ENCODE data around the gene MTX3. TPM values are rescaled to one million over a fixed set of nuclear protein-coding genes. Genes with fewer than 3 reads are reported as not detected.

Gene MTX3
- total RNA-seq, 1 experiment from 2014 or later: 8.4 TPM

GRCh38 chr5:79954620-79955019 is 36.4 kb downstream of the MTX3 start:
- H3K4me3 ChIP-seq (ENCODE audit: low read depth, low read length): no peak overlapping the region
- BruUV-seq (replicated peaks): no TSS peak
- intact Hi-C loops (cut with micrococcal nuclease; ENCODE audit: unreplicated experiment): no loop called here
- H3K27ac Mint-ChIP-seq (ENCODE audit: unreplicated experiment): no peak overlapping the region
- H3K27me3 ChIP-seq (replicated peaks; ENCODE audit: control insufficient read depth, insufficient read depth, low read length): no peaks in the 10 kb centered on the region
- H3K4me1 Mint-ChIP-seq (ENCODE audit: low read depth, unreplicated experiment): no peaks in the 10 kb centered on the region
- no peaks in the 10 kb centered on the region for H3K9me3 ChIP-seq
- no peaks in the 10 kb centered on the region for H3K36me3 Mint-ChIP-seq (ENCODE audit: insufficient read depth, unreplicated experiment)
- no peaks in the 10 kb centered on the region for H3K4me1 ChIP-seq
- no peak for TF ChIP-seq CTCF (IDR thresholded peaks at IDR 0.05; ENCODE audit: insufficient read depth in 1 of 2, low read depth in 1 of 2, low read length in 1 of 2, severe bottlenecking in 1 of 2, unreplicated experiment in 1 of 2)
- H3K4me3 Mint-ChIP-seq (ENCODE audit: unreplicated experiment): no peak overlapping the region
- no peaks in the 10 kb centered on the region for H3K36me3 ChIP-seq (ENCODE audit: control insufficient read depth, insufficient read depth, low read length)
- POLR2A ChIA-PET: no interaction called here
- H3K27me3 Mint-ChIP-seq (ENCODE audit: insufficient read depth, unreplicated experiment): no peaks in the 10 kb centered on the region
- H3K9me3 Mint-ChIP-seq (ENCODE audit: unreplicated experiment): peaks cover 11% of the 10 kb centered on the region
- CTCF ChIA-PET: no interaction called here
- no peak for DNase-seq

GRCh38 chr5:79947567-79947966 is 43.5 kb downstream of the MTX3 start:
- CTCF ChIA-PET: interaction anchor here (0.5 kb wide), 1 partner anchor 1021 kb away, joined by 3 read pairs; no protein-coding TSS in a partner anchor

GRCh38 chr5:79938468-79938867 is 52.6 kb downstream of the MTX3 start:
- Mint-ChIP-seq H3K9me3 (ENCODE audit: unreplicated experiment) (no peaks in the 10 kb centered on the region), H3K27me3 (ENCODE audit: insufficient read depth, unreplicated experiment) (no peaks in the 10 kb centered on the region), H3K4me1 (ENCODE audit: low read depth, unreplicated experiment) (no peaks in the 10 kb centered on the region), H3K27ac (ENCODE audit: unreplicated experiment) (no peak overlapping the region), H3K36me3 (ENCODE audit: insufficient read depth, unreplicated experiment) (no peaks in the 10 kb centered on the region), H3K4me3 (ENCODE audit: unreplicated experiment) (no peak overlapping the region)
- no peaks in the 10 kb centered on the region for H3K36me3 ChIP-seq (ENCODE audit: control insufficient read depth, insufficient read depth, low read length)
- no peaks in the 10 kb centered on the region for H3K27me3 ChIP-seq (replicated peaks; ENCODE audit: control insufficient read depth, insufficient read depth, low read length)
- H3K4me3 ChIP-seq (ENCODE audit: low read depth, low read length): no peak overlapping the region
- no TSS peak for BruUV-seq (replicated peaks)
- POLR2A ChIA-PET: no interaction called here
- CTCF ChIA-PET: no interaction called here
- H3K4me1 ChIP-seq: peaks cover 7% of the 10 kb centered on the region
- intact Hi-C loops (cut with micrococcal nuclease; ENCODE audit: unreplicated experiment): no loop called here
- DNase-seq: no peak
- H3K9me3 ChIP-seq: peaks cover 7% of the 10 kb centered on the region
- TF ChIP-seq CTCF (IDR thresholded peaks at IDR 0.05; ENCODE audit: insufficient read depth in 1 of 2, low read depth in 1 of 2, low read length in 1 of 2, severe bottlenecking in 1 of 2, unreplicated experiment in 1 of 2): no peak

More at GRCh38 chr5:79947567-79947966, 43.5 kb downstream of the MTX3 start:
- no peak for DNase-seq
- H3K27me3 ChIP-seq (replicated peaks; ENCODE audit: control insufficient read depth, insufficient read depth, low read length): no peaks in the 10 kb centered on the region
- no TSS peak for BruUV-seq (replicated peaks)
- Mint-ChIP-seq H3K4me3 (ENCODE audit: unreplicated experiment) (no peak overlapping the region), H3K9me3 (ENCODE audit: unreplicated experiment) (peaks cover 7% of the 10 kb centered on the region), H3K27ac (ENCODE audit: unreplicated experiment) (no peak overlapping the region), H3K27me3 (ENCODE audit: insufficient read depth, unreplicated experiment) (no peaks in the 10 kb centered on the region), H3K4me1 (ENCODE audit: low read depth, unreplicated experiment) (no peaks in the 10 kb centered on the region), H3K36me3 (ENCODE audit: insufficient read depth, unreplicated experiment) (no peaks in the 10 kb centered on the region)
- no peaks in the 10 kb centered on the region for H3K4me1 ChIP-seq
- no peaks in the 10 kb centered on the region for H3K36me3 ChIP-seq (ENCODE audit: control insufficient read depth, insufficient read depth, low read length)
- TF ChIP-seq CTCF (IDR thresholded peaks at IDR 0.05; ENCODE audit: insufficient read depth in 1 of 2, low read depth in 1 of 2, low read length in 1 of 2, severe bottlenecking in 1 of 2, unreplicated experiment in 1 of 2): no peak
- no peaks in the 10 kb centered on the region for H3K9me3 ChIP-seq
- H3K4me3 ChIP-seq (ENCODE audit: low read depth, low read length): no peak overlapping the region
- POLR2A ChIA-PET: no interaction called here
- intact Hi-C loops (cut with micrococcal nuclease; ENCODE audit: unreplicated experiment): no loop called here

All from Caco-2 (cell line).